Memory B cell (primary cell): ENCODE results near the gene GPR153.

Experiments used
- ATAC-seq: fragments of 150-1000 bp; cut with Tn5 transposase; 2 replicates; pipeline ENCODE4 v1.10.0; 2021; ENCODE audit warnings: low read depth, mild to moderate bottlenecking, moderate library complexity
- DNase-seq, 2 donors: peaks; one replicate each; pipeline ENCODE4 v3.0.0; 2022; ENCODE audit warnings: low spot score in 2 of 2
- H3K27ac Mint-ChIP-seq: one replicate; pipeline ENCODE4 v1.8.0; 2022; ENCODE audit warnings: mild to moderate bottlenecking, moderate library complexity, mixed read lengths
- H3K27me3 Mint-ChIP-seq: one replicate; pipeline ENCODE4 v1.8.0; 2022; ENCODE audit warnings: mixed read lengths
- H3K36me3 Mint-ChIP-seq: one replicate; pipeline ENCODE4 v1.8.0; 2022; ENCODE audit warnings: mild to moderate bottlenecking, mixed read lengths
- H3K4me1 Mint-ChIP-seq: one replicate; pipeline ENCODE4 v1.8.0; 2022; ENCODE audit warnings: mixed read lengths
- H3K4me3 Mint-ChIP-seq: one replicate; pipeline ENCODE4 v1.8.0; 2022; ENCODE audit warnings: mild to moderate bottlenecking, moderate library complexity, mixed read lengths
- H3K9me3 Mint-ChIP-seq: one replicate; pipeline ENCODE4 v1.8.0; 2022; ENCODE audit warnings: mixed read lengths

Gene GPR153

DNA sequence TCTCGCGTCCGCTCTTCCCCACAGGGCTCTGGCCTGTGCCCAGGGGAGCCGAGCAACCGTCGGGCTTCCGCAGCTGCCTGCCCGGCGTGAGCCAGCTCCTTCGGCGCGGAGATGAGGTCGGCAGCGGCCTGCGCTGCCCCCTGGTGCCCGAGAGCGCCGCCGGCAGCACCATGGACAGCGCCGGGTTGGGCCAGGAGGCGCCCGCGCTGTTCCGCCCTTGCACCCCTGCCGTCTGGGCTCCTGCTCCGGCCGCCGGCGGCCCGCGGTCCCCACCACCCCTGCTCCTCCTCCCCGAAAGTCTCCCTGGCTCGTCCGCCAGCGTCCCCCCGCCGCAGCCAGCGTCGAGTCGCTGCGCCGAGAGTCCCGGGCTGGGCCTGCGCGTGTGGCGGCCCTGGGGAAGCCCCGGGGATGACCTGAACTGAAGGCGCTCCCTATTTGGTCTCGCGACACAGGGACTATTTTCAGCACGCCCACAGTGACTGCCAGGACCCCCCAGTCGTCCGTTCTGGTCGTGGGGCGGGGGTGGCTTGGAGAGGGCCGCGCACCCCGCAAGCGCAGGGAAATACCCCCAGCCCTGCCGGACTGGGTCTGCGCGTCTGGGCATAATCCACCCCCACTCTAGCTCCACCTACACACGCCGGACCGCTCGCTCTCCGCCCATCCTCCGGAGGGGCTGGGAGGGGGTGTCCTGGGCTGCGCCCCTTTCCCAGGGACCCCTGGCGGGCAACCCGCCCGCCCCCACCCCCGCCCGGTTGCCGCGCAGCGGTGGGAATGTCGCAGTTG, 15.6 kb downstream of the GPR153 start:
- Mint-ChIP-seq H3K9me3 (no peaks in the 10 kb centered on the region), H3K36me3 (no peaks in the 10 kb centered on the region), H3K4me1 (peaks cover 10% of the 10 kb centered on the region), H3K27me3 (peaks cover 33% of the 10 kb centered on the region), H3K4me3 (no peak overlapping the region), H3K27ac (no peak overlapping the region)
- DNase-seq (peak; percentile 78 to 82), ATAC-seq (peak; percentile 70)

DNA sequence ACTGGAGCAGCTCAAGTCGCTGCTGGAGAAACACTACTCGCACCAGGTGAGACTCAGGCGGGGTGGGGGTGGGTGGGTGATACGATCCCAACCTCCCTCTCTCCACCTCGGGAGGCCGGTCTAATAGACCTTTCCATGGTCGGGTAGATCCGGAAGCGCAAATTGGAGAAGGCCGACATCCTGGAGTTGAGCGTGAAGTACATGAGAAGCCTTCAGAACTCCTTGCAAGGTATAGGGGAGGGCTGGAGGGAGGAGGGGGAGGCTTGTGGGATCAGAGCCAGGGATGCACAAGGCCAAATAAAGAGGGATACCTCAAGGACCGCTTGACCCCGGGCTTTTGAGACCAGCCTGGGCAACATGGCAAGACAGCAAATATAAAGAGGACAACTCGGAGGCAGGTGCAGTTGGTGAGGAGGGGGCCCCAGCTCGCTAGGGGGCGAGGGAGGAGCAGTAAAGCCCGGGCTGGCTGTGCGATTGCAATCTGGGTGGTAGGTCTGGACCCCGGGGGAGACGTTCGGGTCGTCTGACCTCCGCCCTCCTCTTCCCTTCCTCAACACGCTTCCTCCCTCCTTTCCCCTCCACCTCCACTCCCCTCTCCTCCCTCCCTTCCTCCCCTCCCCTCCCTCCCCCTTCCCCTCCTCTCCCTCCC, 16.4 kb downstream of the GPR153 start:
- H3K4me3 Mint-ChIP-seq, result no peak overlapping the region
- peaks cover 10% of the 10 kb centered on the region for H3K4me1 Mint-ChIP-seq
- no peak overlapping the region for H3K27ac Mint-ChIP-seq
- peaks cover 30% of the 10 kb centered on the region for H3K27me3 Mint-ChIP-seq
- DNase-seq (no peak), ATAC-seq (no peak)
- H3K36me3 Mint-ChIP-seq, result no peaks in the 10 kb centered on the region
- H3K9me3 Mint-ChIP-seq, result no peaks in the 10 kb centered on the region

DNA sequence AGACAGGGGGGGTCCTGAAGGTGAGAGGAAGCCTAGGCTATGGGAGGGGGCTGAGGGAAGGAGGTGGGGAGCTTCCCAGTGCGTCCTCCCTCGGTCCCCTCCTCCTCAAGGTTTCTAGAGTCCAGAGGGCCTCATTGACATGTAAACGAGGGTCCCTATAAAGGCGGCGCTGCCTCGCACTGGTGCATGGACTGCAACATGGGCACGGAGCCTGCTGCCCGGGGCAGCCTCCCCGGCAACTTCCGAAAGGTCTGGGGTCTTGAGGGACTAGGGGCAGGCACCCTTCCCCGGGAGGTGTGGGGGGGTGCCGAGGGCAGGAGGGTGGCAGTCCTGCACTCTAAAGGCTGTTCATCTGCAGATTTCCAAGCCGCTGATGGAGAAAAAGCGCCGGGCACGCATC, 16.9 kb downstream of the GPR153 start, which contains the start of gene HES3:
HES3 (plus strand) TSS at position 187 of the 400 bp plus-strand sequence; CDS start at position 374, 187 bp downstream.
- Mint-ChIP-seq H3K4me1 (peaks cover 10% of the 10 kb centered on the region), H3K27ac (no peak within 1 kb of the TSS), H3K4me3 (no peak within 1 kb of the TSS), H3K27me3 (peaks cover 34% of the 10 kb centered on the region), H3K36me3 (no peaks in the 10 kb centered on the region), H3K9me3 (no peaks in the 10 kb centered on the region)
- DNase-seq (no peak), ATAC-seq (no peak)

DNA sequence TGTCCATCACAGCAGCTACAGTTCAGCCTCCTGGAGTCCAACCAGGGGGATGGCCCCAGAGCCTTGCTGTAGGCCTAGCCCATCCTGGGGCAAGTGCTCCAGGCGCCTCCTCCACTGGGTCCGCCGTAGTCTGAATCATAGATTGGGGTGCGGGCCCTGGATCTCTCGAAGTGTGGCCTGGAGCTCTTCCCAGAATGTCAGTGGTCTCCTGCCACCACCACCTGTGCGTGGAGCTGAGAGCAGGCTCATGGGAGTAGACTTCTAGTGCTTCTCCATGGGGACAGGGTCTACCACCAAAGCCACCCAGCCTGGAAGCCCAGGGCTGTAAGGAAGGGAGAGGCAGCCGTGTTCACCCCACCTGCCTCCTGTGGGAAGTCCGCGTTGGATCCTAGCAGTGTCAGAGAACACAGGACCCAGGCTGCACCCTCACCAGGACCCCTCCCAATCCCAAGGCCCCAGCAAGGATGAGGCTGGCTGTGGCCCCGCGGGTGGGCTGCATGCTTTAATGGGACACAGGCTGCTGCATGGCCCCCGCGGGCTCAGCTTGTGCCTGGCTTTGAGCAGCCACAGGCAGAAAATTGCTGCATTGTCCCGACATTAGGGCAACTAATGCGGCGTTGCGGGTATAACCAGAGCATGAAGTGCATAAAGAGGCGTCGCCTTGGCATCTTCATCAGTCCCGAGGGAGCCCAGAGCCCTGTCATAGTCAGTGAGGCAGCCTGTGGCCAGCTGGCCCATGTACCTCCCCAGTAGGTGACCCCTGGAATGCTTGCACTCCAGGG, 17.7 kb downstream of the GPR153 start:
- no peaks in the 10 kb centered on the region for H3K36me3 Mint-ChIP-seq
- DNase-seq (no peak), ATAC-seq (no peak)
- no peak overlapping the region for H3K4me3 Mint-ChIP-seq
- H3K9me3 Mint-ChIP-seq, result no peaks in the 10 kb centered on the region
- H3K4me1 Mint-ChIP-seq, result peaks cover 10% of the 10 kb centered on the region
- H3K27ac Mint-ChIP-seq, result no peak overlapping the region
- H3K27me3 Mint-ChIP-seq, result peaks cover 30% of the 10 kb centered on the region

DNA sequence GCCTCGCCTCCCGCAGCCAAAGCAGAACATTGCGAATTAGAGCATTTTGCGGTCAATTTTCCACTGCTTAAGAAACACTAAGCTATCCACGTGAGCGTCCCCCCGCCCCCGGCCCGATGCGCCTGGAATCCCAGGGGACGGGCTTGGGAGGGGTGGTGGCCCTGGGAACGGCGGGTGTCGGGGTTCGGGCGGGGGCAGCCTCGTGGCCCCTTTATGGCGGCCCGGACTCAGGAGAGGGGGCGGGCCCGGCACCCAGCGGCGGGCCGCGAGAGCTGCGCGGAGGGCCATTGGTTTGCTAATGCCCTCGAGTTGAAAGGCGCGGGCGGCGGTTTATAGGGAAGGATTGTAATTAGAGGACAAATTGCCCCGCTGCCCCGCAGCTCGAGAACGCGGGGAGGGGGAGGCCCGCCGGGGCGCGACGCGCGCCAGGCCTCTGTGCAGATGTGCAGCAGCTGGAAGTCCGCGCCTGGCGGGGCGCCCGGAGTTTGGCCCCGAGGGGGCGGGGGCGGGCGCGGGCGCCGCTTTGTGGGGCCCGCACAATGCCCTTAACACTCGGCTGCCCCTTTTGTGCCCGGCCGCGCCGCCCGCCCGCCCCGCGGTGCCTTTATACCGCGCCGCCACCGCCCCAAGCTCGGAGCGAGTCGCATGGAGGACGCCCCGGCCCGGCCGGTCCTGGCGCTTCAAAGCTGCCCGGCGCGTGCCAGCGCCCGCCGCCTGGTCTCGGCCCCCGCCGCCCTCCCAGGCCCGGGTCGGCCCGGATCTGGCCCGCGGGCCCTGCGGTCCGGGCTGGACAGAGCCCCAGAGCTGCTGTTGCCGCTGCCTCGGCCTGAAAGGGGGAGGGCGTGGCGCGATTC, 18.8 kb downstream of the GPR153 start:
- ATAC-seq (no peak), DNase-seq (no peak)
- no peak overlapping the region for H3K4me3 Mint-ChIP-seq
- no peaks in the 10 kb centered on the region for H3K9me3 Mint-ChIP-seq
- peak overlapping the region; percentile 12 for H3K27ac Mint-ChIP-seq
- H3K4me1 Mint-ChIP-seq, result peaks cover 10% of the 10 kb centered on the region
- H3K27me3 Mint-ChIP-seq, result peaks cover 26% of the 10 kb centered on the region
- no peaks in the 10 kb centered on the region for H3K36me3 Mint-ChIP-seq

DNA sequence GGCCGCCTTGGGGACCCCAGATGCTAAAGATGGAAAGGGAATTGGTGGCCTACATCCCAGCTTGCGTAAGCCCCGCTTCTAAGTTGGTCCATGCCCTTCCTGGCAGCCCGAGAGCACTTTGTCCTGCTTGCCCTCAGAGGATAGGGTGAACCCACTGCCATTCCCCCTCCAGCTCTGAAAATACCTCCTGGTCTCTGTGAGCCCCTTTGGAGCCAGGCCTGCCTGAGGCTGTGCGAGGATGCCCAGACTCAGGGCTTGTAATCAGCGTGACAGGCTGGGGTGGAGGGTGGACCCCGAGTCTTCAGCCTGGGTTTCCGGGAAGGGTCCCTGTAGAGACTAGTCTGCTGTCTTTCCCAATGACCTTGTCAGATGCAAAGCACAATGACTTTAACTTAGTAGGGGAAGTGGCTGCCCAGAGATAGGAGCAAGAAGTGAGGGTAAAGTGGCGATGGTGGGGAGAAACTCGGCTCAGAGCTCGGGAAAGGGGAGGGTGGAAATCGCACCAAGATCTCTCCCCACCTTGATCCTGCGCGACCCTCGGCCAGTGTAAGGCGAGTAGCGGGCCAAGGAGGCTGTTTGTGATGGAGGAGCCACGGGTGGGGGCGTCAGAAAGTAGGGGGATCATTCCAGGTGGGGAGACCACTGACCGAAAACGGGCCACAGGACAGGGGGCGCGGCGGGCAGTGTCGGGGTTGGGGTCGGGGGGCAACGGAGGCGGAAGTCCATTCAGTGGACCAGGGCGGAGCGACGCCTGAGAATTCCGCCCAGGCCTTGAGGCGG, 19.6 kb downstream of the GPR153 start:
- Mint-ChIP-seq H3K27ac (peak overlapping the region; percentile 12), H3K9me3 (no peaks in the 10 kb centered on the region), H3K4me1 (peaks cover 7% of the 10 kb centered on the region), H3K27me3 (peaks cover 21% of the 10 kb centered on the region), H3K36me3 (no peaks in the 10 kb centered on the region), H3K4me3 (peak overlapping the region; percentile 18)
- DNase-seq, result no peak
- ATAC-seq, result no peak

DNA sequence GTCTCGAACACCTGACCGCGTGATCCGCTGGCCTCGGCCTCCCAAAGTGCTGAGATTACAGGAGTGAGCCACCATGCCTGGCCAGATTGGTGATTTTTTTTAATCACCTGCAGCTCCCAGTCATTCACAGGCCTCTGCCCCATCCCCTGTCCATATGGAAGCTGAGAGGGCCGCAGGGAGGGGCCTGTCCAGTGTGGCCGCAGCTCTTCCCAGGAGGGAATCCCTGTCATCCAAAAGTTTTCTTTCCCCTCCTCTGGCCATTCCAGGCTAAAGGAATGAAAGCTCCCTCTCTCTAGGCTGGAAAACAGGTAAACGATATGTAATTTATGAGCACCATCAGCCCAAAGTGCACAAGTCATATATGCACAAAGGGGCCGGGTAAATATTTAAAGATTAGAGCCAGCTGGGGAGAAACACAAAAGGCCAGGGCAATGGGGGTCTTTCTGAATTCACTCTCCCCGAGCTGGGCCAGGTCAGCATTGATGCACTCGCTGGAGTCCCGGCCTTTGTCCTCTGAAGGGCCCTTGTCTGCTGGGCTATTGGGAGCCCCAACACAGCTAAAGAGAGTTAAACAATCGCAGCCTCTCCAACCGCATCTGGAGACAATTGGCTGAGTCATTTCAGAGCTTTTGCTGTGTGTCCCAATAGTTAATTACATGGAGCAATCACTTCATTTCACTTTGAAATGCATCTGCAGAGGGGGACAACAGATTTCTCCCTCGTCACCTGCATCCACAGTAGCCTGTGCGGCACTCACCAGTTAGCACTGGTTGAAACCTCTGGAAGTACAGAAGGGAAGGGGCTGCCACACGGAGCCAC, 20.7 kb downstream of the GPR153 start:
- Mint-ChIP-seq H3K4me1 (peaks cover 7% of the 10 kb centered on the region), H3K27me3 (peaks cover 21% of the 10 kb centered on the region)
- no peak for DNase-seq

DNA sequence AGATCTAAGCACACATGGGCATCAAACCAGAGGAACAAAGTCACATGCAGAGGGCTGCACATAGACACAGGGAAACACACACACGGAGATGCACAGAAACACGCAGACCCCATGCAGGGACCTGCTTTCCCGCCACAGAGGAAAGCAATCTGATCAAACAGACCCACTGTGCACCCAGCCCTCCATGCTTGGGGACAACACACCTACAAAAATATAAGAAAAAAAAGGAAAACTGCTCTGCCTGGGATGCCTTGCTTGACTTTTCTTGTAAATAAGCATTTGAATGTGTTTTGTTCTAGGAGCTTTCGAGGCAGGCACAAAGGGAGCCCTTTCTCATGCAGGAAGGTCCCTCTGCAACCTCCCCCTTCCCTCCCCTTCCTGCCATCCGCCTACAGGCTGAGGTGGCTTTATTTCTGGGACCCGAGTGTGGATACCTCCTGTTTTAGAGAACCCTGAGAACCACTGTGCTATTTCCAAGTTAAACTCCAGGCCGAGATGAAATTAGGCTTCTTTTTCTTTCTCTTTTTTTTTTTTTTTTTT, 21.6 kb downstream of the GPR153 start:
- Mint-ChIP-seq H3K9me3 (no peaks in the 10 kb centered on the region), H3K4me1 (peaks cover 10% of the 10 kb centered on the region), H3K27ac (no peak overlapping the region), H3K36me3 (no peaks in the 10 kb centered on the region), H3K27me3 (peaks cover 19% of the 10 kb centered on the region), H3K4me3 (no peak overlapping the region)
- no peak for ATAC-seq
- DNase-seq, result no peak

More for the DNA sequence above, 20.7 kb downstream of the GPR153 start:
- no peak overlapping the region for H3K27ac Mint-ChIP-seq
- no peaks in the 10 kb centered on the region for H3K9me3 Mint-ChIP-seq
- H3K36me3 Mint-ChIP-seq, result no peaks in the 10 kb centered on the region
- ATAC-seq, result no peak
- no peak overlapping the region for H3K4me3 Mint-ChIP-seq

DNA sequence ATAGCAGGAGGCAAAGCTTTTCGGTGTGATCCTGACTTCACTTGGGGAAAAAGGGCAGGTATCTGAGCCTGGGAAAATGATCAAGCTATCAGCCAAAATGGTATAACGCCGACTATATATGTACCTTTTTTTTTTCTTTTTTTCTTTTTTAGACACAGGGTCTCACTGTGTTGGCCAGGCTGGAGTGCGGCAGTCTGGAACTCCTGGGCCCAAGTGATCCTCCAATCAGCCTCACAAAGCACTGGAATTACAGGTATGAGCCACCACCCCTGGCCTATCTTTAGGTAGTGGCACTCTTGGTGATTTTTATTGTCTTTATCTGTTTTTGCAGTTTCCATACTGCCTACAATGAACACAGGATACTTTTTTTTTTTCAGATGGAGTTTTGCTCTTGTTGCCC, 23.8 kb downstream of the GPR153 start:
- Mint-ChIP-seq H3K4me3 (peak overlapping the region; percentile 24), H3K36me3 (peaks cover 6% of the 10 kb centered on the region), H3K27me3 (peaks cover 13% of the 10 kb centered on the region), H3K4me1 (peaks cover 10% of the 10 kb centered on the region), H3K9me3 (no peaks in the 10 kb centered on the region), H3K27ac (no peak overlapping the region)
- ATAC-seq (no peak), DNase-seq (no peak)

DNA sequence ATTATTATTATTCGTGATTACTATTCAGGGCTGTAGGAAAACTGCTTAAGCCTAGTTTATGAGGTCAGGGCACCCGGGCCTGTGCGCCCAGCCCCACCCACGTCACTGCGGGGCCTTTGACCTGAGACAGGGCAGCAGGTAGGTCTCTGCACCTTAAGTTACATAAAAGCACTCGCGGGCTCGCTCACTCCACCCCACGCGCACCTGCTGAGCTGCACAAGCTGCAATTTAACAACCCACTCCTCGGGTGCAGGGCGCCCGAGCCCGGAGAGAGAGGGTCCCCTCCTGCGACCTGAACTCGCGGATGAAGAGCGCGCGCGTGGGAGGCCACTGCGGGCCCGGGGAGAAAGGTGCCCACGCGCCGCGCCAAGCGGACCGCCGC, 25.6 kb downstream of the GPR153 start:
- ATAC-seq (peak; percentile 13), DNase-seq (no peak)
- Mint-ChIP-seq H3K9me3 (no peaks in the 10 kb centered on the region), H3K27me3 (peaks cover 6% of the 10 kb centered on the region), H3K27ac (peak overlapping the region; percentile 81), H3K4me3 (peak overlapping the region; percentile 92), H3K4me1 (peaks cover 3% of the 10 kb centered on the region), H3K36me3 (peaks cover 10% of the 10 kb centered on the region)

DNA sequence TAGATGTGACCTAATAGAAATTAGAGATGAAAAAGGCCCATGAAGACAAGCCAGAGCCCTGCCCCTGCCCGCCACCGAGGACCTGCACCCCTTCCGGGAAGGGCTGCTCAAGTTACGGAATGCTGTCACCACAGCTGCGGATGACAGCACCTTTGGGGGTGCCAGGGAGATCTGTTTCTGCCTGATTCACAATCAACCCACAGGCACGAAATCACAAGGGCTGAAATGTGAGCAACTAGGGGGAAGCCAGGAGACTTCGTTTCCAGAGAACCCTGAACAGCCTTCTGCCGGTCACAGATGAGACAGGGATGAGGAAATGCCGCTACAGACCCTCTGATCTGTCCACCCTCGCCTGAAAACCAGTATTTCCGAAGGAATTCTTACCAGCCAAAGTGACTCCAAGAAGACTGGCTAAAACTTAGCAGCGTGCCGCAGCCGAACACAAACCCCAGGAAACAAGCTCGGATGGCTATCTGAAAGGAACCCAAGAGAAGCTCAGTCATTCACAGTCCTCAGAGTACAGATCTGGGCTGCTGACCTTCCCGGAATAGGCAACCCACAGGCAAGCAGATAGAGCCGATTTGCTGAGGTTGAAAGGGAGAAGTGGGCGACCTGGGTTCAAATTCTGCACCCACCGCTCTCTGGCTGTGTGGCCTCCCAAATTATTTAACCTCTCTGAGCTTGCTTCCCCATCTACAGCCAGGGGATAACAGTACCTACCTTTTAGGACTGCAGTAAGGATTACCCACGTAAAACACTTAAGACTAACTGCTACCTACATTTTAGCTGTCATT, 26.2 kb downstream of the GPR153 start:
- Mint-ChIP-seq H3K9me3 (no peaks in the 10 kb centered on the region), H3K36me3 (peaks cover 10% of the 10 kb centered on the region), H3K27me3 (peaks cover 6% of the 10 kb centered on the region), H3K4me1 (peaks cover 3% of the 10 kb centered on the region), H3K4me3 (peak overlapping the region; percentile 92), H3K27ac (peak overlapping the region; percentile 81)
- DNase-seq, result no peak
- ATAC-seq, result no peak
